ENCODE results near the gene ARHGAP21. TPM values are rescaled to one million over a fixed set of nuclear protein-coding genes. Genes with fewer than 3 reads are reported as not detected.

Gene ARHGAP21
- total RNA-seq, 1 experiment from 2014 or later = 59.4 TPM

- Histone ChIP-seq H3K4me2 (ENCODE audit: insufficient read depth, insufficient read length, low read length) (no peak overlapping the region), H3K14ac (ENCODE audit: insufficient read depth, low read length) (no peak overlapping the region), H4K20me1 (ENCODE audit: control insufficient read depth, insufficient read depth, insufficient read length) (no peaks in the 10 kb centered on the region), H3T11ph (ENCODE audit: low read length) (no peak overlapping the region), H3K4me1 (ENCODE audit: insufficient read depth, low read length) (no peaks in the 10 kb centered on the region), H2BK15ac (ENCODE audit: low read depth, low read length) (no peak overlapping the region), H3K23me2 (ENCODE audit: insufficient read length, low read depth, low read length, poor library complexity, severe bottlenecking) (no peaks in the 10 kb centered on the region), H2BK12ac (ENCODE audit: insufficient read length, low read depth, low read length) (no peak overlapping the region), H2BK20ac (ENCODE audit: low read depth, low read length, poor library complexity, severe bottlenecking) (no peak overlapping the region), H3K23ac (ENCODE audit: insufficient read length, low read depth, low read length) (no peak overlapping the region), H3K27me3 (ENCODE audit: insufficient read depth, low read length) (no peaks in the 10 kb centered on the region), H4K5ac (ENCODE audit: insufficient read length, low read depth, low read length) (no peak overlapping the region), H4K91ac (ENCODE audit: insufficient read length, low read depth, low read length) (no peak overlapping the region), H3K9me3 (ENCODE audit: control insufficient read depth, low read depth, low read length) (no peaks in the 10 kb centered on the region), H3K79me1 (ENCODE audit: insufficient read depth, low read depth, low read length, poor library complexity, severe bottlenecking) (no peaks in the 10 kb centered on the region), H2AFZ (ENCODE audit: low read length) (no peak overlapping the region), H2BK5ac (ENCODE audit: insufficient read length, low read length) (no peak overlapping the region), H3K9ac (ENCODE audit: extremely low read depth, insufficient read length, low read length) (no peak overlapping the region), H3K27ac (ENCODE audit: insufficient read length, low read depth, low read length) (no peak overlapping the region), H3K18ac (ENCODE audit: insufficient read length, low read depth, low read length) (no peak overlapping the region), H3K79me2 (ENCODE audit: insufficient read depth, low read length) (no peaks in the 10 kb centered on the region), H4K8ac (replicated peaks; ENCODE audit: insufficient read length, low read depth, low read length) (no peak overlapping the region), H3K4ac (ENCODE audit: low read depth, low read length) (no peak overlapping the region), H2AK5ac (ENCODE audit: insufficient read length, low read length) (no peak overlapping the region), H3K56ac (ENCODE audit: insufficient read length, low read depth, low read length) (no peak overlapping the region), H2BK120ac (ENCODE audit: low read depth, low read length, poor library complexity, severe bottlenecking) (no peak overlapping the region)
- Mint-ChIP-seq H3K4me1 (peaks cover 3 to 10% of the 10 kb centered on the region in 2 experiments; a peak in 3 of 4 replicates), H3K27ac (no peak overlapping the region), H3K27me3 (ENCODE audit: low read depth) (peaks cover 5% of the 10 kb centered on the region), H3K4me3 (no peak overlapping the region), H3K9me3 (peaks cover 0 to 3% of the 10 kb centered on the region in 2 experiments; a peak in 1 of 5 replicates), H3K36me3 (ENCODE audit: insufficient read depth in 1 of 3, low read depth in 3 of 3) (peaks cover 0 to 5% (median 0%) of the 10 kb centered on the region in 3 experiments; a peak in 2 of 7 replicates)
- WGBS (ENCODE audit: extremely low coverage, insufficient read length, low lambda C conversion rate) = no CpG with 5 or more reads among the region's 4 CpGs
- no peak for DNase-seq
- no peak for TF ChIP-seq CTCF (conservative IDR thresholded peaks at IDR 0.05)
Observed at GRCh38 chr10:24568042-24568441, 155.6 kb downstream of the ARHGAP21 start.

All from H9 (cell line).